ENCODE results near the gene MYOM1.
A peak's percentile ranks its signal among the peaks of the same experiment; 100 is the strongest.

MYOM1 gene

DNA sequence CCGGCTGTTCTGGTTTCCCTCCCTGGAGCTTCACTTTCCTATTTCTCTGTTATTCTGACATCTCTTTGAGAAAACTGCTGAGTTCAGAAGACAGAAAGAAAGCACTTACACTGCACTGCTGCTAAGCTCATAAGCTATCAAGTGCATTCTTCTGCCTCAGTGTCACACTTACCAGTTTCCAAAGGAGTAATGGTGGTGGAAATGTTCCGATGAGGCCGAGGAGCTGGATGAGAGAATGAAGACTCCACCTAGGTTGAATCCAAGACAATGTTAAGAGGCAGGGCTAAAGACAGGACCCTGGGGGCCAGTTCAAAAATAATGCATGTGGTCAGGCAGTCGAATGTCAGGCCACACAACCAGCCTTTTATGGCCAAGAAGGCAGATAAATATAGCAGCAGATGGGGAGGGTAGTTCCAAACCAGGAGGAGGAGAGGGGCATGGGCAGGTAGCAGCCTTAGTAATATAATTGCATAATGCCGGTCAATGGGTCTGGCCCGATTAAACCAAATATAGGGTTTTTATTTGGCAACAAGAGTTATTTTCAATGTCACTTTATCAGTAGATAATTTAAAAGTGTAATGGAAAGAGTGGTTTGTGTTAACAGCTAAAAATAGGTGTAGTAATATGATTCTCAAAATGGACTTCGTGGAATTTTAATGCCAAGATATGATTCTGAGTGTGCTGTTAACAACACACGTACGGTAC, at the start of gene MYOM1:
Gene MYOM1, minus strand, starts transcription at position 338 of the 705 bp plus-strand sequence. CDS start 4,745 bp downstream, outside the sequence.
- DNase-seq (ENCODE audit: low read depth, low spot score), result no peak

- DNase-seq (ENCODE audit: low read depth, low spot score), result no peak
Observed at GRCh38 chr18:3269241-3269913, 49.6 kb upstream of the MYOM1 start.

DNA sequence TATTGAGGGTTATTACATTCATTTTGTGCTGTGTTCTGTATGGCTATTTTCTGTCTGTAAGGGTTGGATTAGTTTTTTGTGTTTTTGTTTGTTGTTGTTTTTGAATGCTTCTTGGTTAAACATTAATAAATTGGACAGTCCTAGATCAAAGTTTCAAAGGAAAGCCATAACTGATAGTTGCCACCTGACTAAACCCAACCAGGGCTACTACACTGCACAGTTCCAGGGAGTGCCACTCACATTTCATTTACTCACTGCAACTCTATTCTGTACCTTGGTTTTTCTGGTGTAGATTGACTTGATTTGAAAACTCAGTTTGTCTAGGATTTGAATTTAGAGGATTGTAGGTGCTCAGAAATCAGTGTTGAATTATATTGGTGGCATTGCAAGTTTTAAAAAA, 48.5 kb upstream of the MYOM1 start:
- DNase-seq (ENCODE audit: low read depth, low spot score), result no peak

DNA sequence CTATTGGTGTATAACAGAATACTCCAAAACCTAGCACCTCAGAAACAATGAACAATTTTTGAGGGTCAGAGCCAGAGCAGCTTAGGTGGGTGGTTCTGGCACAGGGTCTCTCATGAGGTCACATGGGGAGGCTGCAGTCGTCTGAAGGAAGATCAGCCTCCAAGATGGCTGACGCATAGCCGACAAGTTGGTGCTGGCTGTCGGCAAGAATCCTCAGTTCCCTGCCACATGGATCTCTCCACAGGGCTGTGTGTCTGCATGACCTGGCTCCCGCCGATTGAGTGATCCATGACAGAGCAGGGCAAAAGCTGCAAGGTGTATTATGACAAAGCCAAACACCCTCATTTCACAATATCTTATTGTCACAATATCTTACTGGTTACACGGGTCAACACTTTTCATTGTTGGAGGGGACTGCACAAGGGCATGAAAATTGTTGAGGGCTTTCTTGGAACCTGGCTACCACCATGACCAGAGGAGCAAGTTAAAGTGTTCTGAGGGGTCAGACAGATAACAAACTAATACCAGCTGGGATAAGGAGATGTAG, 46.4 kb upstream of the MYOM1 start:
- DNase-seq (ENCODE audit: low read depth, low spot score), result no peak

DNA sequence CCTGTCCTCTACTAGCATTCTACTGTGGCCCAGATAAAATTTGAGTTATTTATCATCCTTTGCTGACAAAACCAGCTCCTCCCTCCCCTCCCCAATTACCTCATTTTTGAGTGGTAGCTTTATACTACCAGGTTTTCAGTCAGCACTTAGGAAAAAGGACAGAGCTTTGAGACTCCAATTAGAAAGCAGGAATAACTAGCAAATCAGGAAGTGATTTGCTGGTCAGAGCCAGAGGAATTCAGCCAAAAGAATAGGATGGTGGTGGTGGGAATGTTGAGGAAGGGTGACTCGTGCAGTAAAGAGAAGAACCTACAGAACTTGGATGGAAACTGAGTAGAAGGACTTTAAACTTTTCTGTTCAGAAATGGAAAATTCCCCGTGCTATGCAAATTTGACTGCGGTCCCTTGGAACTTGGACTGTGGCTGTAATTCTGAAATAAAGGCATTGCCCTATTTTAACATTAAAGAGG, 45.8 kb upstream of the MYOM1 start:
- DNase-seq (ENCODE audit: low read depth, low spot score), result peak; percentile 62

GRCh38 chr18:3264362-3264761, 44.6 kb upstream of the MYOM1 start:
- DNase-seq (ENCODE audit: low read depth, low spot score), result no peak

DNA sequence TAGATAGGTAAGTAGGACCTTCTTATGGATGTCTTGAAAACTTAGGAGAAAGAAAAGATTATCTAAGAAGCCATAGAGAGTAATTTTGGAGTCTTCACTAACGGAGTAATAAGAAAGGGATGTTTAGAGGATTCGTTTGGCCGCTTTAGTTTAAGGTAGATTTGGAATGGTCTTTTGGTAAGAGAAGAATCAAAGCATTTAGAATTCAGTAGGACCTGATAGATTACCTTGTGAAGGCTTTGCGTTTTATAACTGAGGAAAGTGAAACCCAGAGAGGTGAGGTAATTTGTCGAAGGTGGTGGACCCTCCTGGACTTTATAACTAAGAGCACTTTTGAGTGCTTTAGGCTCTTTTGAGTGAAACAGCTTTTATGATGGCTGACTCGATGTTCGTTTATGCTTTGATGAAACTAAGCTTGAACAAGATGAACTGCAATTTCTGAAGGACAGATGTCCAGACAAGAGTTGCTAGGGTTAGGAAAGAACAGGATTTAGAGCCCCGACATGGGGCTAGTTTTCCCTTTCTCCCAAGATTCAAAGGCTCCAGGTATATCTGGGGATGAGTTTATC, 43.4 kb upstream of the MYOM1 start:
- no peak for DNase-seq (ENCODE audit: low read depth, low spot score)

- DNase-seq (ENCODE audit: low read depth, low spot score), result peak; percentile 54
Observed at GRCh38 chr18:3262234-3263131, 42.7 kb upstream of the MYOM1 start.

DNA sequence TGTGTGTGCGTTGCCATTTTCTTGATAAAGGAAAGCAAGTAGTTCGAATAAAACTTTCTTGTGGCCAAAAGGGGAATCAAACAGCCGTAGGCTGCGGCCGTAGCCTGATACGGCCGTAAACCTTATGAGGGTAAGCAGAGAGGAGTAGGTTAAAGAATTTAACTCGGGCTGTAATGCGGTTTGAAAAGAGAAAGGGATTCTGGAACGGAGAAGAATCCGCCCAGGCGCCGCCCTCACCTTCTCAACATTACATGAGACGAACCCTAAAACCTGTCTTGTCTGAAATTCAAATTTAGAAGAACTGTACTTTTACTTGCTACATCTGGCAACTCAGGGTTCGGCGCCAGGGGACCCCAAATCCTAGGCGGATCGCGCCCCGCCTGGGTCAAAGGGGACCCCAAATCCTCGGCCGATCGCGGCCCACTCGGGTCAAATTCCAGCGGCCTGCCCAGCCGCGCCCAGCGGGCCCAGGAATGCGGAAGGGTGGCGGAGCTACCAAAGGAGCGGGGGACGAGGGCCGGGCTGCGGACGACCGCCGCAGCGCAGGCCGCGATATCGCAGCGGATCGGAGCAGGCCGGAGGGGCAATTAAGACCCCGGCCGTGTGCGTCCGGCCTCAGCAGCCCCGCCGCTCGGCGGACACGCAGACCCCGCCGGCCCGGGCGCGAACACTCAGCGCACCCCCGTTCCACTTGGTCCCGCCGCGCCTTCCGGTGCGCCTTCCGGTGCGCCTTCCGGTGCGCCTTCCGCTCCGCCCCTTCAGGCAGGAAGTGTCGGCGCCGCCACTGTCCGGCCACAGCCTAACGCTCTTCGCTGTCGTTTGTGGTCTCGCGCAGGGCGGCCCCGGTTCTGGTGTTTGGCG, 41.8 kb upstream of the MYOM1 start, which contains the start of gene MYL12B:
Gene MYL12B, plus strand, starts transcription at position 761 of the 861 bp plus-strand sequence. CDS start 10,766 bp downstream, outside the sequence.
- DNase-seq (ENCODE audit: low read depth, low spot score), result peak; percentile 93

- DNase-seq (ENCODE audit: low read depth, low spot score), result no peak
Observed at GRCh38 chr18:3260995-3261372, 41.2 kb upstream of the MYOM1 start.

GRCh38 chr18:3257627-3258120, 37.9 kb upstream of the MYOM1 start:
- DNase-seq (ENCODE audit: low read depth, low spot score), result no peak

GRCh38 chr18:3256693-3257626, 37.2 kb upstream of the MYOM1 start:
- DNase-seq (ENCODE audit: low read depth, low spot score), result peak; percentile 74

DNA sequence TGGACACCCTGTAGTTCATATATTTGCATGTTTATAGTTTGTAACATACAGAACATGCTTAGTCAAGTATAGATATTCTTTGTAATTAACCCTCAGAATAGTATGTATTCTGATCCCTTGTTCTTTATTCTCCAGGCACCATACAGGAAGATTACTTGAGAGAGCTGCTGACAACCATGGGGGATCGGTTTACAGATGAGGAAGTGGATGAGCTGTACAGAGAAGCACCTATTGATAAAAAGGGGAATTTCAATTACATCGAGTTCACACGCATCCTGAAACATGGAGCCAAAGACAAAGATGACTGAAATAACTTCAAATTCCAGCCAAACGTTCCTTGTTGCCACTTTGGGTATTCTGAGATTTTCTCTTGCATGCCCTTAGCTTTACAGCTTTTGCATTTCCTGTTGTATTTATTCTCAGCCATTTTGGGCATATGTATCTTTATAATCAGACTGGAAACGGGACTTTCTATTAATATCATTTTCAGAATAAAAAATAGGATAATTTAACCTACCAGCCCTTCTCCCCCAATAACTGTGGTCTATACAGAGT, 35.9 kb upstream of the MYOM1 start:
- DNase-seq (ENCODE audit: low read depth, low spot score), result no peak

GRCh38 chr18:3254725-3255124, 35.0 kb upstream of the MYOM1 start:
- no peak for DNase-seq (ENCODE audit: low read depth, low spot score)

DNA sequence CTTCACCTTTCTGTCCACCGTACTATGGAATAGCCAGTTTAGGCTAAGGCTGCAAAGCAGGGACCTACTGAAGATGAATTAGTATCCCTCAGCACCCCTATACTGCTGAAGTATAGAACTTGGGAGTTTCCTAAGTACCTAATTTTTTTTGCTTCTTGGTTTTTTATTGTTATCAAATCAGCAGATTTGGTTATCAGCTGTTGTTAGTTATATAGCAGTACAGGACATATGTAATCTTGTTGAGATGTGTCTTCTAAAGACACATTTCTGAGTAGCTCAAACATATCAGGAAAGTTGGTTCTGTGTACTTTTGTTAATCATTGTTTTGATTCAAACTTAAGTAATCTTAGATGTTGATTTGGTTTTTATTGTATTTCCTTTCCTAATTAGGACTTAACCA, 33.1 kb upstream of the MYOM1 start:
- DNase-seq (ENCODE audit: low read depth, low spot score), result no peak

- peak; percentile 38 for DNase-seq (ENCODE audit: low read depth, low spot score)
Observed at GRCh38 chr18:3251963-3252277, 32.2 kb upstream of the MYOM1 start.

DNA sequence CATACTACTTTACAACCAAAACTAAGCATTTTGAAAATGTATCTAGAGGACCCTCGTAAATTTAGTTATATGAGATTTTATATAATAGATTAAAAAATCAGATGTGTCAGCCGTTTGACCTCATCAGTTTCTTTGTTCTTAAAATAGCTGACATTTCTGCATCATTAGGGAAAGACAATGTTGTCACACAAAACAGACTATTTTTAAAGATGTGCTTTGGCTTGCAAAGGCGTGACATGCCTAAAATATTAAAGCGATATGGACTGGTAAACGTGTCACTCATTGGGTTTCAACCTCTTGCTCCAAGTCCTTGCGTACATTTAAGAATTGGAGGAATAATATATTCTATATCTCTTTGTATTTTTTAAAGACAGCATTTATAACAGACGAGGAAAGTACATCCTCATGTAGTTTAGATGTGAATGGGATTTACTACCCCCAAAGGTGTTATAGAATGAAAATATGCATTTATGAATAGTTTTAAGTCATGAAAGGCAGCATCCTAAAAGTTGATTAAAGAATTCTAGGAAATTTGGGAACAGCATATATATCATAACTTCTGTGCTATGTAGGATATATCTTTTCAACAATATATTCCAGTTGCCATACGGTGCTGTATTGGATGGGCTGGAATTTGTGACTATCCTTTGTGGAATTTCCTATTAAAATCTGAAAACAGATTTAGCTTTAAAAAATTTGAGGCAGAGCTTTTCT, 31.6 kb upstream of the MYOM1 start:
- DNase-seq (ENCODE audit: low read depth, low spot score), result no peak

Measured in astrocyte of the hippocampus (primary cell).